ENCODE results near the gene BCL11B. TPM values are rescaled to one million over a fixed set of nuclear protein-coding genes. Genes with fewer than 3 reads are reported as not detected.
A peak's percentile ranks its signal among the peaks of the same experiment; 100 is the strongest.

BCL11B gene
- total and polyA plus RNA-seq, 5 donors from 2014 or later: 5.3 to 210 (median 5.6) TPM

- H3K4me3 ChIP-seq (ENCODE audit: low read depth, low read length): no peak overlapping the region
- no peak for ATAC-seq (ENCODE audit: low read depth in 2 of 2)
- H3K9me3 ChIP-seq (ENCODE audit: control insufficient read depth in 2 of 2, low read length in 2 of 2): no peaks in the 10 kb centered on the region
- no peak overlapping the region for H3K27ac ChIP-seq (ENCODE audit: insufficient read depth, low read length, poor library complexity, severe bottlenecking)
- H3K4me1 ChIP-seq (ENCODE audit: control insufficient read depth, insufficient read depth, low read length, poor library complexity, severe bottlenecking): peaks cover 29% of the 10 kb centered on the region
- Mint-ChIP-seq H3K27ac (peak overlapping the region in 1 of 3 donors; percentile 1), H3K36me3 (no peaks in the 10 kb centered on the region), H3K4me1 (peaks cover 0 to 32% (median 25%) of the 10 kb centered on the region in 4 donors), H3K27me3 (peaks cover 61% of the 10 kb centered on the region), H3K9me3 (peaks cover 0 to 2% (median 0%) of the 10 kb centered on the region in 7 donors), H3K4me3 (peak overlapping the region in 2 of 4 donors; percentile 22 to 93)
- no peaks in the 10 kb centered on the region for H3K27me3 ChIP-seq (ENCODE audit: control insufficient read depth, insufficient read depth, low read length)
- H3K36me3 ChIP-seq (ENCODE audit: control insufficient read depth, insufficient read depth, low read length): no peaks in the 10 kb centered on the region
- DNase-seq: no peak
Measured at GRCh38 chr14:99276482-99276881, 4.5 kb upstream of the BCL11B start.

- H3K27ac Mint-ChIP-seq: peak overlapping the region; percentile 55 to 89 (median 70)
- DNase-seq: peak in 1 of 3 donors; percentile 6
Measured at GRCh38 chr14:99275222-99275584, 3.2 kb upstream of the BCL11B start.

DNA sequence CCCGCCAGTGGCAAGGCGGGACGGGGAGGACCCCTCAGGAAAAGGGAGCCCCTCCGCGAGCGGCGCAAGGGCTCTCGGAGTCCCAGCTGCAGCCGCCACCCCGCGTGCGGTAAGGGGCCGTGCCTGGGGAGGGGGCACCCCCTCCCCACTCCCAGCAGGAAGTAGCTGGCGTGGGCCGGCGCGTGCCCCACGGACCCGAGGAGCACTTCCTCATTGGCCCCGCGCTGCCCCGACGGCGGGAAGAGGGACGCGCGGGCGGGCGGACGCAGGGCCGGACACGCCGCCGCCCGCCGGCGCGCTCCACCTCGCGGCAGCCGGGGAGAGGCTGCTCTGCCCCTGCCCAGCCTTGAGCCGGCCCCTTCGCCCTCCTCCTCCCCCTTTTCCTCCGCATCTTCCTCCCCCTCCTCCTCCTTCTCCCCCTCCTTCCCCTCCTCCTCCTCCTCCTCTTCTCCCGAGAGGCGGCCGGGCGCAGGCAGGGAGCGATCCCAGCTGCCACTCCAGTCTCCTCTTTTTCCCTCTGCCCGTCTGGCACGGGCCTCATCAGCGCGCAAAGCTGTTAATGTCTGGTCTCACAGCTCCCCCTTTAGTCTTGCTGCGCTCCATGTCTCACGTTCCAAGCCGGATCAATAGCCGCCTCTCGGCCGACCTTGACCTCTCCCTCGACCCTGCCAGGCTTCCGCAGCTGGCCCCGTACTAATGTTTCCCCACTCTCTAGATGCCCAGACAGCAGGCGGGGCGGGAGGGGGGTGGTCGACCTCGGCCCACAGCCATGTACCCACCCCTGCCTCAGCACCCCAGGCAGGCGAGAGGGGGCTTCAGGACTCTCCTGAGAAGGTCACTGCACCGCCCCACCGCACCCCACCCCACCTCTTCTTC lies 2.6 kb upstream of the BCL11B start:
- Mint-ChIP-seq H3K27me3 (peaks cover 52% of the 10 kb centered on the region), H3K36me3 (no peaks in the 10 kb centered on the region), H3K27ac (peak overlapping the region; percentile 89 to 95 (median 90)), H3K9me3 (peaks cover 0 to 5% (median 0%) of the 10 kb centered on the region in 7 donors), H3K4me3 (peak overlapping the region; percentile 87 to 99 (median 96)), H3K4me1 (peaks cover 0 to 23% (median 19%) of the 10 kb centered on the region in 4 donors)
- DNase-seq (peak; percentile 40 to 78 (median 60)), ATAC-seq (ENCODE audit: low read depth in 2 of 2) (peak; percentile 15 to 17)
- Histone ChIP-seq H3K27me3 (ENCODE audit: control insufficient read depth, insufficient read depth, low read length) (no peaks in the 10 kb centered on the region), H3K4me1 (ENCODE audit: control insufficient read depth, insufficient read depth, low read length, poor library complexity, severe bottlenecking) (peaks cover 29% of the 10 kb centered on the region), H3K4me3 (ENCODE audit: low read depth, low read length) (no peak overlapping the region), H3K27ac (ENCODE audit: insufficient read depth, low read length, poor library complexity, severe bottlenecking) (no peak overlapping the region), H3K36me3 (ENCODE audit: control insufficient read depth, insufficient read depth, low read length) (no peaks in the 10 kb centered on the region), H3K9me3 (ENCODE audit: control insufficient read depth in 2 of 2, low read length in 2 of 2) (no peaks in the 10 kb centered on the region)

More at GRCh38 chr14:99275222-99275584, 3.2 kb upstream of the BCL11B start:
- Histone ChIP-seq H3K36me3 (ENCODE audit: control insufficient read depth, insufficient read depth, low read length) (no peaks in the 10 kb centered on the region), H3K9me3 (ENCODE audit: control insufficient read depth in 2 of 2, low read length in 2 of 2) (no peaks in the 10 kb centered on the region), H3K4me1 (ENCODE audit: control insufficient read depth, insufficient read depth, low read length, poor library complexity, severe bottlenecking) (peaks cover 29% of the 10 kb centered on the region), H3K27me3 (ENCODE audit: control insufficient read depth, insufficient read depth, low read length) (no peaks in the 10 kb centered on the region), H3K27ac (ENCODE audit: insufficient read depth, low read length, poor library complexity, severe bottlenecking) (no peak overlapping the region), H3K4me3 (ENCODE audit: low read depth, low read length) (no peak overlapping the region)
- Mint-ChIP-seq H3K27me3 (peaks cover 54% of the 10 kb centered on the region), H3K36me3 (no peaks in the 10 kb centered on the region), H3K4me1 (peaks cover 0 to 23% (median 19%) of the 10 kb centered on the region in 4 donors), H3K4me3 (peak overlapping the region; percentile 87 to 98 (median 94)), H3K9me3 (peaks cover 0 to 2% (median 0%) of the 10 kb centered on the region in 7 donors)
- no peak for ATAC-seq (ENCODE audit: low read depth in 2 of 2)

DNA sequence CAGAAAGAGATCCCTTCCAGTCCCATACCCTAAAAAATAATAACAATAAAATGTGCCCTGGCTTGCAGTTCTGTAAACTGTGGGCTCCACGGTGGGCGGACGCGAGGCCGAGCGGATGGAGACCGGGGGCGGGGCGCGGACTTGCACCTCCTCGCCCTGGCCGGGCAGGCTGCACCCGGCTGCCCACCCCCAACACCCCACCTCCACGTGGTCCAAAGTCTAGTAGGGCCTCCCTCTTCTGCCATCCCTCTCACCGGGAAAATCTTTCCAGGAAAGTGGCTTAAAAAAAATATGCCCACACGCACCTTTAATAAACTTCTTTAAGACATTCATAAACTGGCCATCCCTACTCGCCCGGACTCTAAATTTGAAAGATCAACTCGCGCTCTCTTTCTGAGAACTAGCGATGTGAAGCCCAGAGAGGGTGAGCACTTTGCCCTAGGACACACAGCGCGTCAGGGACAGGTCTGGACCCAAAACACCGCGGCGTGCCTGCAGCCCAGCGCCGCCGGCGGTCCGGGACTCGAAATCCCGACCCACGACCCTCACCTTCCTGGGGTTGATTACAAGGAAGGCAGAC lies 1.9 kb upstream of the BCL11B start:
- Histone ChIP-seq H3K27ac (ENCODE audit: insufficient read depth, low read length, poor library complexity, severe bottlenecking) (no peak overlapping the region), H3K9me3 (ENCODE audit: control insufficient read depth in 2 of 2, low read length in 2 of 2) (no peaks in the 10 kb centered on the region), H3K4me3 (ENCODE audit: low read depth, low read length) (peak overlapping the region; percentile 75), H3K27me3 (ENCODE audit: control insufficient read depth, insufficient read depth, low read length) (no peaks in the 10 kb centered on the region), H3K36me3 (ENCODE audit: control insufficient read depth, insufficient read depth, low read length) (no peaks in the 10 kb centered on the region), H3K4me1 (ENCODE audit: control insufficient read depth, insufficient read depth, low read length, poor library complexity, severe bottlenecking) (peaks cover 29% of the 10 kb centered on the region)
- peaks cover 4% of the 10 kb centered on the region for H3K36me3 Mint-ChIP-seq
- DNase-seq (peak in 2 of 3 donors; percentile 22 to 54), ATAC-seq (ENCODE audit: low read depth in 2 of 2) (no peak)
- peak overlapping the region; percentile 76 to 99 (median 86) for H3K4me3 Mint-ChIP-seq
- H3K27ac Mint-ChIP-seq: peak overlapping the region in 1 of 3 donors; percentile 7
- H3K9me3 Mint-ChIP-seq: peaks cover 0 to 9% (median 0%) of the 10 kb centered on the region in 7 donors
- H3K4me1 Mint-ChIP-seq: peaks cover 0 to 23% (median 19%) of the 10 kb centered on the region in 4 donors
- H3K27me3 Mint-ChIP-seq: peaks cover 53% of the 10 kb centered on the region

GRCh38 chr14:99272899-99273765 lies 1.1 kb upstream of the BCL11B start:
- Histone ChIP-seq H3K4me3 (ENCODE audit: low read depth, low read length) (peak overlapping the region; percentile 75), H3K4me1 (ENCODE audit: control insufficient read depth, insufficient read depth, low read length, poor library complexity, severe bottlenecking) (peaks cover 34% of the 10 kb centered on the region), H3K27me3 (ENCODE audit: control insufficient read depth, insufficient read depth, low read length) (no peaks in the 10 kb centered on the region), H3K9me3 (ENCODE audit: control insufficient read depth in 2 of 2, low read length in 2 of 2) (no peaks in the 10 kb centered on the region), H3K27ac (ENCODE audit: insufficient read depth, low read length, poor library complexity, severe bottlenecking) (no peak overlapping the region), H3K36me3 (ENCODE audit: control insufficient read depth, insufficient read depth, low read length) (no peaks in the 10 kb centered on the region)
- DNase-seq (peak in 2 of 3 donors; percentile 23 to 63), ATAC-seq (ENCODE audit: low read depth in 2 of 2) (no peak)
- H3K4me1 Mint-ChIP-seq: peaks cover 0 to 23% (median 19%) of the 10 kb centered on the region in 4 donors
- H3K9me3 Mint-ChIP-seq: peaks cover 0 to 9% (median 0%) of the 10 kb centered on the region in 7 donors
- H3K36me3 Mint-ChIP-seq: peaks cover 10% of the 10 kb centered on the region
- peaks cover 46% of the 10 kb centered on the region for H3K27me3 Mint-ChIP-seq
- H3K4me3 Mint-ChIP-seq: peak overlapping the region; percentile 96 to 100 (median 99)
- H3K27ac Mint-ChIP-seq: peak overlapping the region; percentile 60 to 94 (median 90)

DNA sequence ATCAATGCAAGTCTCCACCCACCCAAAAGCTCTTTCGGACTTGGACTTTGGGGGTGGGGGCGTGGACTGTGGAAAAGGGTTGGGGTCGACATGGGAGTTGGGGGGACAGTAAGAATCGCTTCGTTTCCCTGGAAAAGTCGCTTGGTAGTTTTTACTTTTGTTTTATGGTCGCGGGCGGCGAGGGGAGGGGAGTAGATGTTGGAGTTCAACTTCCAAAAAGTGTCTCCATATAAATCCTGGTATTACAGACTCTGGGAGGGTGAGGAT lies 568 bp upstream of the BCL11B start:
- no peak for DNase-seq
- Mint-ChIP-seq H3K27ac (peak overlapping the region; percentile 81 to 94 (median 90)), H3K27me3 (peaks cover 40% of the 10 kb centered on the region), H3K36me3 (peaks cover 14% of the 10 kb centered on the region), H3K4me3 (peak overlapping the region; percentile 96 to 100 (median 99)), H3K4me1 (peaks cover 0 to 27% (median 18%) of the 10 kb centered on the region in 4 donors), H3K9me3 (peaks cover 0 to 9% (median 0%) of the 10 kb centered on the region in 7 donors)
- H3K4me3 ChIP-seq (ENCODE audit: low read depth, low read length): peak overlapping the region; percentile 73
- no peaks in the 10 kb centered on the region for H3K9me3 ChIP-seq (ENCODE audit: control insufficient read depth in 2 of 2, low read length in 2 of 2)
- H3K4me1 ChIP-seq (ENCODE audit: control insufficient read depth, insufficient read depth, low read length, poor library complexity, severe bottlenecking): peaks cover 39% of the 10 kb centered on the region
- H3K27me3 ChIP-seq (ENCODE audit: control insufficient read depth, insufficient read depth, low read length): no peaks in the 10 kb centered on the region
- H3K36me3 ChIP-seq (ENCODE audit: control insufficient read depth, insufficient read depth, low read length): no peaks in the 10 kb centered on the region
- peak overlapping the region; percentile 99 for H3K27ac ChIP-seq (ENCODE audit: insufficient read depth, low read length, poor library complexity, severe bottlenecking)
- no peak for ATAC-seq (ENCODE audit: low read depth in 2 of 2)

DNA sequence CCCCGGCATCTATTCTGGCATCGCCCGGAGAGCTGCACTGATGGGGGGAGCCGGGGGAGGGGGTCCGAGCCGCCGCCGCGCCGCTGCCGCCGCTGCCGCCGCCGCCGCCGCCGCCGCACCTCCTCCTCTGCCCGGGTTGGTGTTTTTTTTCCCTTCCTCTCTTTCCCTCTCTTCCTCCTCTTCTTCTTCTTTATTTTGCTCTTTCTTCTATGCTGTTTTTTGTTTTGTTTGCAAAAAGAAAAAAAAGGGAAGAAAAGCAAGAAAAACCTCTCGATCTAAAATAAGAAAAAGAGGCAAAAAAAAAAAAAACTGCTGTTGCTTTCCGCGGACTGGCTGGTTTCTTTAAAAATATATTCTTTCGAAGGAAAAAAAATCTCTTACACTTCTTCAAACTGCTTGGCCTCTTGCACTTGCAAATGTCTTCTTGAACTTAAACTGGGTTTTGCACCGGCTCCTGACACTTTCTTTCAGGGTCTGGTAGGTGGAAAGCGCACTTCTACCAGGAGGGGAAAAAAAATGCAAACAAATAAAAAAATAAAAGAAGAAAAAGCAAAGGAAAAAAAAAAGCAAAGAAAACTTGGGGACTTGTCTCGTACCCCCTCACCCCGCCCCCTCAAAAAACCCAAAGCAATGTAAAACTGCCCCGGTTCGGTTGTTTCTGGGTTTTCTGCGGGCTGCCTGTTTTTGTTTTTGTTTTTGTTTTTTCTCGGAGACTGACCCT lies 616 bp downstream of the BCL11B start:
- ATAC-seq (ENCODE audit: low read depth in 2 of 2) (no peak), DNase-seq (peak in 1 of 3 donors; percentile 58)
- peaks cover 35% of the 10 kb centered on the region for H3K27me3 Mint-ChIP-seq
- H3K9me3 Mint-ChIP-seq: peaks cover 0 to 9% (median 0%) of the 10 kb centered on the region in 7 donors
- H3K4me1 Mint-ChIP-seq: peaks cover 10 to 35% (median 21%) of the 10 kb centered on the region in 4 donors
- H3K27ac ChIP-seq (ENCODE audit: insufficient read depth, low read length, poor library complexity, severe bottlenecking): peak overlapping the region; percentile 99
- peaks cover 20% of the 10 kb centered on the region for H3K36me3 Mint-ChIP-seq
- H3K4me3 ChIP-seq (ENCODE audit: low read depth, low read length): peak overlapping the region; percentile 99
- peak overlapping the region; percentile 96 to 100 (median 99) for H3K4me3 Mint-ChIP-seq
- peaks cover 50% of the 10 kb centered on the region for H3K4me1 ChIP-seq (ENCODE audit: control insufficient read depth, insufficient read depth, low read length, poor library complexity, severe bottlenecking)
- H3K36me3 ChIP-seq (ENCODE audit: control insufficient read depth, insufficient read depth, low read length): no peaks in the 10 kb centered on the region
- peak overlapping the region; percentile 93 to 94 (median 93) for H3K27ac Mint-ChIP-seq
- H3K9me3 ChIP-seq (ENCODE audit: control insufficient read depth in 2 of 2, low read length in 2 of 2): no peaks in the 10 kb centered on the region
- H3K27me3 ChIP-seq (ENCODE audit: control insufficient read depth, insufficient read depth, low read length): no peaks in the 10 kb centered on the region
